Renal cortex interstitium (tissue), 3 donors: ENCODE results near the gene TRAK1. TPM values are rescaled to one million over a fixed set of nuclear protein-coding genes. Genes with fewer than 3 reads are reported as not detected.

Source experiments
- polyA plus RNA-seq, 3 donors: library from polyadenylated mRNA; unstranded; fragments of 120-200 nt; gene quantifications; one replicate each; pipeline ENCODE4 v1.2.1, GENCODE V29; 2013; ENCODE audit not compliant: insufficient read length in 3 of 3

The TRAK1 gene
- polyA plus RNA-seq, 3 donors: 42.3 to 48.7 (median 43.7) TPM

Other genes with a start within 250 kb of the TRAK1 start
- 1 to 10 TPM; 4.1 to 6.1 (median 5.5) TPM for gene ULK4, start 129.3 kb upstream of the TRAK1 start, polyA plus RNA-seq
- under 1 TPM in 2 of 3 donors, not detected in 1; 0.37 to 0.56 TPM for gene CCK, start 174.8 kb downstream of the TRAK1 start, polyA plus RNA-seq